ENCODE data around the gene CCL27. TPM values are rescaled to one million over a fixed set of nuclear protein-coding genes. Genes with fewer than 3 reads are reported as not detected.
A peak's percentile ranks its signal among the peaks of the same experiment; 100 is the strongest.

Gene CCL27
- total RNA-seq, 1 experiment from 2014 or later = not detected

GRCh38 chr9:34665067-34665380 lies 2.6 kb upstream of the CCL27 start:
- CTCF ChIA-PET = interaction anchor here (0.9 to 1.5 kb wide), 4 partner anchors 12 to 31 kb away, joined by 3 to 5 read pairs (median 4); partner anchors contain the start of gene GALT
- H3K36me3 Mint-ChIP-seq (ENCODE audit: insufficient read depth, unreplicated experiment) = peaks cover 21% of the 10 kb centered on the region
- H3K9me3 Mint-ChIP-seq (ENCODE audit: unreplicated experiment) = peaks cover 7% of the 10 kb centered on the region
- TF ChIP-seq CTCF (IDR thresholded peaks at IDR 0.05; ENCODE audit: unreplicated experiment) = no peak
- peak overlapping the region; percentile 92 for H3K4me3 Mint-ChIP-seq (ENCODE audit: unreplicated experiment)
- no TSS peak for BruUV-seq (replicated peaks)
- H3K27me3 Mint-ChIP-seq (ENCODE audit: insufficient read depth, unreplicated experiment) = no peaks in the 10 kb centered on the region
- H3K4me1 Mint-ChIP-seq (ENCODE audit: insufficient read depth, unreplicated experiment) = peaks cover 17% of the 10 kb centered on the region
- no peak for DNase-seq (ENCODE audit: unreplicated experiment)
- POLR2A ChIA-PET = interaction anchor here (0.5 to 2.7 kb wide), 8 partner anchors 13 to 45 kb away, joined by 3 to 11 read pairs (median 4); partner anchors contain the start of genes CCL21, GALT, IL11RA and SIGMAR1
- intact Hi-C loops (cut with micrococcal nuclease) = loop anchor here (2.0 kb wide), 1 partner anchor 18 kb away; the partner anchor contains the start of gene GALT
- peak overlapping the region; percentile 96 for H3K27ac Mint-ChIP-seq (ENCODE audit: low read depth, unreplicated experiment)

- H3K4me1 Mint-ChIP-seq (ENCODE audit: insufficient read depth, unreplicated experiment) = peaks cover 17% of the 10 kb centered on the region
- CTCF ChIA-PET = interaction anchor here (0.9 to 1.5 kb wide), 5 partner anchors 13 to 38 kb away, joined by 3 to 5 read pairs (median 4); partner anchors contain the start of gene GALT
- peak; percentile 73 for TF ChIP-seq CTCF (IDR thresholded peaks at IDR 0.05; ENCODE audit: unreplicated experiment)
- H3K27ac Mint-ChIP-seq (ENCODE audit: low read depth, unreplicated experiment) = peak overlapping the region; percentile 49
- peak; percentile 82 for DNase-seq (ENCODE audit: unreplicated experiment)
- POLR2A ChIA-PET = interaction anchor here (0.5 to 2.7 kb wide), 11 partner anchors 8 to 982 kb away, joined by 3 to 11 read pairs (median 3); partner anchors contain the start of genes CCL21, GALT, IL11RA and SIGMAR1
- intact Hi-C loops (cut with micrococcal nuclease) = loop anchor here (1.0 to 2.0 kb wide), 2 partner anchors 18 to 38 kb away; partner anchors contain the start of gene GALT
- peaks cover 18% of the 10 kb centered on the region for H3K36me3 Mint-ChIP-seq (ENCODE audit: insufficient read depth, unreplicated experiment)
- BruUV-seq (replicated peaks) = no TSS peak
- H3K4me3 Mint-ChIP-seq (ENCODE audit: unreplicated experiment) = peak overlapping the region; percentile 92
- H3K9me3 Mint-ChIP-seq (ENCODE audit: unreplicated experiment) = peaks cover 5% of the 10 kb centered on the region
- H3K27me3 Mint-ChIP-seq (ENCODE audit: insufficient read depth, unreplicated experiment) = no peaks in the 10 kb centered on the region
Measured at GRCh38 chr9:34664281-34665066, 2.0 kb upstream of the CCL27 start.

GRCh38 chr9:34663303-34663605 lies 797 bp upstream of the CCL27 start:
- CTCF ChIA-PET = interaction anchor here (0.7 to 1.5 kb wide), 5 partner anchors 16 to 39 kb away, joined by 3 to 5 read pairs (median 3); no protein-coding TSS in a partner anchor
- DNase-seq (ENCODE audit: unreplicated experiment) = no peak

More at GRCh38 chr9:34663303-34663605, 797 bp upstream of the CCL27 start:
- TF ChIP-seq CTCF (IDR thresholded peaks at IDR 0.05; ENCODE audit: unreplicated experiment) = no peak
- POLR2A ChIA-PET = interaction anchor here (2.7 kb wide), 1 partner anchor 12 kb away, joined by 11 read pairs; the partner anchor contains the start of gene IL11RA
- Mint-ChIP-seq H3K4me1 (ENCODE audit: insufficient read depth, unreplicated experiment) (peaks cover 17% of the 10 kb centered on the region), H3K27me3 (ENCODE audit: insufficient read depth, unreplicated experiment) (no peaks in the 10 kb centered on the region), H3K4me3 (ENCODE audit: unreplicated experiment) (no peak overlapping the region), H3K9me3 (ENCODE audit: unreplicated experiment) (no peaks in the 10 kb centered on the region), H3K27ac (ENCODE audit: low read depth, unreplicated experiment) (peak overlapping the region; percentile 69), H3K36me3 (ENCODE audit: insufficient read depth, unreplicated experiment) (peaks cover 9% of the 10 kb centered on the region)
- intact Hi-C loops (cut with micrococcal nuclease) = no loop called here
- BruUV-seq (replicated peaks) = no TSS peak
